GM12878 (cell line): ENCODE data around the gene MRM1. TPM values are rescaled to one million over a fixed set of nuclear protein-coding genes. Genes with fewer than 3 reads are reported as not detected.

Source experiments
- CHD2 ChIP-seq: IDR thresholded peaks from 2 replicates; pipeline ENCODE4 v1.6.1; 2011; ENCODE audit warnings: low read depth, low read length, improper control_type of control experiment, borderline replicate concordance
- E4F1 ChIP-seq: fragments of 450-650 bp; IDR thresholded peaks from 2 replicates; pipeline ENCODE4 v1.6.1; 2018; ENCODE audit warnings: borderline replicate concordance, mild to moderate bottlenecking; ENCODE audit not compliant: partially characterized antibody
- EZH2 ChIP-seq: IDR thresholded peaks from 2 replicates; pipeline ENCODE4 v1.6.1; 2012; ENCODE audit warnings: low read depth, mild to moderate bottlenecking, control low read depth, inconsistent platforms, low read length, borderline replicate concordance; ENCODE audit not compliant: control insufficient read depth
- NFIC ChIP-seq: IDR thresholded peaks from 2 replicates; pipeline ENCODE4 v1.6.1; 2012; ENCODE audit warnings: low read depth, mild to moderate bottlenecking, inconsistent platforms, low read length, moderate library complexity
- NFYA ChIP-seq: IDR thresholded peaks from 2 replicates; pipeline ENCODE4 v1.6.1; 2011; ENCODE audit warnings: low read depth, mild to moderate bottlenecking, low read length, improper control_type of control experiment, borderline replicate concordance
- RB1 ChIP-seq: fragments of 450-650 bp; formaldehyde crosslinking; IDR thresholded peaks from 2 replicates; pipeline ENCODE4 v1.6.1; 2017; ENCODE audit warnings: mild to moderate bottlenecking, borderline replicate concordance
- SRF ChIP-seq, 2 experiments: IDR thresholded peaks; 2 replicates each; pipeline ENCODE4 v1.6.1; 2011; ENCODE audit warnings: low read depth in 2 of 2, low read length in 2 of 2, mild to moderate bottlenecking in 1 of 2, moderate library complexity in 1 of 2
- STAT3 ChIP-seq: IDR thresholded peaks from 2 replicates; pipeline ENCODE4 v1.6.1; 2011; ENCODE audit warnings: low read depth, low read length, improper control_type of control experiment
- WRNIP1 ChIP-seq: IDR thresholded peaks from 2 replicates; pipeline ENCODE4 v1.6.1; 2011; ENCODE audit warnings: low read depth, low read length, improper control_type of control experiment, borderline replicate concordance
- YY1 ChIP-seq: IDR thresholded peaks from 2 replicates; pipeline ENCODE4 v1.6.1; 2011; ENCODE audit warnings: low read depth, mild to moderate bottlenecking, low read length
- ZBTB11 ChIP-seq: fragments of 450-650 bp; formaldehyde crosslinking; IDR thresholded peaks from 2 replicates; pipeline ENCODE4 v1.5.0; 2022; ENCODE audit warnings: mild to moderate bottlenecking, missing genetic modification characterization
- ZNF592 ChIP-seq: fragments of 450-650 bp; IDR thresholded peaks from 2 replicates; pipeline ENCODE4 v1.6.1; 2017; ENCODE audit warnings: mild to moderate bottlenecking, moderate library complexity
- ZNF687 ChIP-seq: fragments of 450-650 bp; IDR thresholded peaks from 2 replicates; pipeline ENCODE4 v1.6.1; 2017; ENCODE audit warnings: mild to moderate bottlenecking, moderate library complexity
- ZSCAN29 ChIP-seq: fragments of 450-650 bp; IDR thresholded peaks from 2 replicates; pipeline ENCODE4 v1.6.1; 2017; ENCODE audit warnings: mild to moderate bottlenecking, moderate library complexity
- polyA plus RNA-seq, 11 experiments: library from polyadenylated mRNA; depleted of rRNA in 4 of 11; unstranded in 6 of 11; stranded (reverse) in 5 of 11; fragments of >200 nt; fragmentation: Nextera tagmentation in 4 of 11; fragmentation: Illumina TruSeq in 1 of 11; extraction: Ambion mirVana in 4 of 11; extraction: Trizol in 1 of 11; gene quantifications; 1 replicate in 1 of 11; 2 replicates in 10 of 11; pipeline versions ENCODE4 v1.2.1 to v1.2.3, GENCODE V29; 2011 to 2016; ENCODE audit warnings: inconsistent platforms in 2 of 11, missing spikeins in 2 of 11, low read depth in 1 of 11
- total RNA-seq, 4 experiments: library from RNA; depleted of rRNA in 3 of 4; stranded (reverse); fragments of >200 nt in 3 of 4; fragmentation: Illumina TruSeq in 1 of 4; extraction: Trizol in 1 of 4; gene quantifications; 2 replicates each; pipeline versions ENCODE4 v1.2.1 to v1.2.3, GENCODE V29; 2013 to 2021

Gene MRM1
- total and polyA plus RNA-seq, 10 of the 15 experiments (the other 5 are each of a cell fraction or from before 2014, with no cell fraction given): 0.23 to 16.9 (median 13.2) TPM

- TF ChIP-seq ZNF687: peak; percentile 68; the same call in 1 of the 2 replicates
- TF ChIP-seq STAT3: no peak
- no peak for TF ChIP-seq NFIC
- TF ChIP-seq YY1: 0 out of 2 replicates have a peak, but pooled peaks have one; percentile 2
- peak; percentile 86 for TF ChIP-seq E4F1
- no peak for TF ChIP-seq WRNIP1
- TF ChIP-seq ZNF592: no peak
- no peak; the same call in 1 of the 2 replicates for TF ChIP-seq CHD2
- TF ChIP-seq EZH2: no peak
- peak; percentile 63 for TF ChIP-seq ZBTB11 (CRISPR knock-in tag)
- TF ChIP-seq SRF (IDR thresholded peaks at IDR 0.05; ENCODE audit: low read depth in 2 of 2, low read length in 2 of 2): peak in 1 of 2 experiments; percentile 67; a peak in 1 of 4 replicates
- TF ChIP-seq RB1: 0 out of 2 replicates have a peak, but pooled peaks have one; percentile 75
- TF ChIP-seq NFYA: no peak
- TF ChIP-seq ZSCAN29: no peak
Observed at GRCh38 chr17:36601303-36602029, at the start of gene MRM1 (continued).
